OCI-LY3 (cell line): Measurements from ENCODE around the gene LRRC4.

Source experiments
- CTCF ChIP-seq: fragments of 200-600, 300-600 bp; sonication (generic); IDR thresholded peaks from 2 replicates; pipeline ENCODE4 v1.5.1; 2014; ENCODE audit warnings: antibody characterized with exemption, low read length, low read depth
- EZH2phosphoT487 ChIP-seq: fragments of 200-600 bp; shearing (Covaris generic); IDR thresholded peaks from 2 replicates; pipeline ENCODE4 v1.6.1; 2018; ENCODE audit warnings: antibody characterized with exemption, mixed run types, low read depth

- TF ChIP-seq CTCF (no peak), EZH2phosphoT487 (no peak)
Measured at GRCh38 chr7:127997226-127997922, 33.9 kb downstream of the LRRC4 start.
